HG02943 (cell line): ENCODE data around the gene SPTB.

Experiments
- ATAC-seq: cut with Tn5 transposase; IDR thresholded peaks from one replicate; pipeline ENCODE4 v1.9.1; 2021; ENCODE audit warnings: mild to moderate bottlenecking, low read depth, moderate library complexity; ENCODE audit not compliant: unreplicated experiment

Gene SPTB

GRCh38 chr14:64733899-64734298 lies 145.8 kb downstream of the SPTB start:
- no peak for ATAC-seq

- no peak for ATAC-seq
These were observed 146.4 kb downstream of the SPTB start for GRCh38 chr14:64733321-64733720.

DNA sequence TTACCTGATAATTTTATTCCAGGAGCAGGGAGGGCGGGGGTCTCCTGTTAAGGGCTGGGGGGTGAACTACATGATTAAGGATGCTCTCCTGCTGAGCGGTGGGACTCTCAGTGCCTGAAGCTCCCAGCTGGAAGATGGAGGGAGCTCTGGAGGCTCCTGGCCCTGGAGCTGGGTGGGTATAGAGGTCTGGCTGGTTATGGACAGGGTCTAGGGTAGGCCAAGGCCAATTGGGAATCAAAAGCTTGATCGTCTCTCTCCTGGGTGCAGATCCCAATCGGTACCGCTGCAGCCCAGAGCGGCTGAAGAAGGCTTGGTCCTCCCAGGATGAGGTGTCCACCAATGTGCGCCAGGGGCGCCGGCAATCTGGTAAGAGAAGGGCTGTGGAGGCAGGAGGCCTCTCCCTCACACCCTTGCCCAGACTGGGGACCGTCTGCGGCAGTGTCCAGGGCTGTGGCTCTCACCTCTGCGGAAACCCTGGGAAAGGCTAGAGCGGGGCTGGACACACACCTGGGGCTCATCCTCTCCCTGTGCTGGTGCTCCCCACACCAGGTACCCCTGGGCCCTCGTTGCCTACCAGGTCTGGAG lies 147.1 kb downstream of the SPTB start:
- ATAC-seq, result no peak

- no peak for ATAC-seq
These were observed 147.6 kb downstream of the SPTB start for GRCh38 chr14:64732066-64732465.

DNA sequence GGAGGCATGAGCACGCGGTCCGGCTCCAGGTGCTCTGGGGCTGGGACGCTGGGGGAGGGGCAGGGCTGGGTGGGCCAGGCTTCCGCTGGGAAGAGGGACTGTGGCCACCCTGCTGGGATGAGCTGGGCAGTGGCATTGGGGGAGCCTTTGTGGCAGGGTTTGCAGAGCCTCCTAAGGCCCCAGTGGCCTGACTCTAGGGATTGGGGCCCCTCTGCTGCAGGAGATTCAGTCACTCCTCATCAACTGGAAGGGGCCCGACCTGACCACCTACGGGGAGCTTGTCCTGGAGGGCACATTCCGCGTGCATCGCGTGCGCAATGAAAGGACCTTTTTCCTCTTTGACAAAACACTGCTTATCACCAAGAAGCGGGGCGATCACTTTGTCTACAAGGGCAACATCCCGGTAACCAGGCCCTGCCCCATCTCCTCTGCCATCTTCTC lies 148.5 kb downstream of the SPTB start:
- ATAC-seq, result no peak

DNA sequence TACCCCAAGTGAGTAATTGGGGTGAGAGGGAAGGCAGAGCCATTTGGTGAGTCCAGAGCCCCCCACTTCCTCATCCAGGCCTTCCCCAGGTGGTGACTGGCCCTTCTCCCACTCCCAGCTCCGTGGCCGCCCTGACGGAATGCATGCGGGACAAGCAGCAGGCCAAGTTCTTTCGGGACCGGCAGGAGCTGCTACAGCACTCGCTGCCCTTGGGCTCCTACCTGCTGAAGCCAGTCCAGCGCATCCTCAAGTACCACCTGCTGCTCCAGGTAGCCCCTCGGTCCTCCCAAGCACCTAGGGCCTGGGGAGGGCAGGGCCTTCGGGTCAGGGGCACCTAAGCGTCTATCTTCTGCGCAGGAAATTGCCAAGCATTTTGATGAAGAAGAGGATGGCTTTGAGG lies 149.0 kb downstream of the SPTB start:
- ATAC-seq, result no peak

DNA sequence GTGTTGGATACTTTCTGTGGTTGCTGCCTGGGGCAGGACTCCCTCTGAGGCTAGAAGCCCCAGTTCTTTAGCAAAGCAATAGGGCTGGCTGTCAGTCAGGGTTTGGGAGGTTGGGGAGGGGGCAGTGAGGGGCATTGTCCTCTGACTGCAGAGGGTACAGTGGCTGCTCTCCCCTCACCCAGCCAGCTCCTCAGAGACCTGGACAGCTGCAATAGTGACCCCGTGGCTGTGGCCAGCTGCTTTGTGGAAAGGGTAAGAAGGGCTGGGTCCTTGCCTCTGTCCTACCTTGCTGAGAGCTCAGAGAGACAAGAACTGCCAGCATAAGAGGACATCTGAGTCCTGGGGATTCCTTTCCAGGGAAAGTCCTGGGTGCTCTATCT lies 149.7 kb downstream of the SPTB start:
- no peak for ATAC-seq

- ATAC-seq, result no peak
These were observed 150.2 kb downstream of the SPTB start for GRCh38 chr14:64729386-64730060.

- no peak for ATAC-seq
These were observed 150.9 kb downstream of the SPTB start for GRCh38 chr14:64728856-64729255.

DNA sequence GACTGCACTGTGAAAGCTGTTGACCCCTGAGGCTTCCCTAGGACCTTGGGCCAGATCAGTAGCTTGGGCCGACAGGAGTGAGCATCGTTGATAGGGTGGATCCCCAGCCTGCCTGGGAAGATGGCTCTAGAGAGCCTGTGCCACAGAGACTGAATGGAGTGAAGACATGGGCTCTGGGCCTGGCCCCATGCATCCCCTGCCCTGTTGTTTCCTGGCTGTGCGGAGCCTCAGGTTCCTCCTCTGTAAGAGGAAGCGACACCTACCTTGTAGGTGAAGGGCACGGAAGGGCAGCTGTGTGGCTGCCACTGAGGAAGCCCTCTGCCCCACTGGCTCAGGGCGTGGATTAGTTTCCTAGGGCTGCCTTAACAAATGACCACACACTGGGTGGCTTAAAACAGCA lies 151.6 kb downstream of the SPTB start:
- no peak for ATAC-seq

DNA sequence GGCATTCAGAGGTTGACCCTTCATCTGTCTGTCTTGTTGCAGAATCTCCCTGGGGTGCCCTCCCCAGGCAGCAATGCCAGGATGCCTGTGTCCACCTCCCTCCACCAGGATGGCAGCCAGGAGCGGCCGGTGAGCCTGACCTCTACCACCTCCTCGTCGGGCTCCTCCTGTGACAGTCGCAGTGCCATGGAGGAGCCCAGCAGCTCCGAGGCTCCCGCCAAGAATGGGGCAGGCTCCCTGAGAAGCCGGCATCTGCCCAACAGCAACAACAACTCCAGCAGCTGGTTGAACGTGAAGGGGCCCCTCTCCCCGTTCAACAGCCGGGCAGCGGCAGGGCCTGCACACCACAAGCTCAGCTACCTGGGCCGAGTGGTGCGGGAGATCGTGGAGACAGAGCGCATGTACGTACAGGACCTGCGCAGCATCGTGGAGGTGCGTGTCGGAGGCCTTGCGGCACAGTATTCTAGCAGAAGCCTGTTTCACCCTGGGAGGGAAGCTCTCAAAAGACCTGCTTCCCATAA lies 152.1 kb downstream of the SPTB start:
- ATAC-seq, result no peak

DNA sequence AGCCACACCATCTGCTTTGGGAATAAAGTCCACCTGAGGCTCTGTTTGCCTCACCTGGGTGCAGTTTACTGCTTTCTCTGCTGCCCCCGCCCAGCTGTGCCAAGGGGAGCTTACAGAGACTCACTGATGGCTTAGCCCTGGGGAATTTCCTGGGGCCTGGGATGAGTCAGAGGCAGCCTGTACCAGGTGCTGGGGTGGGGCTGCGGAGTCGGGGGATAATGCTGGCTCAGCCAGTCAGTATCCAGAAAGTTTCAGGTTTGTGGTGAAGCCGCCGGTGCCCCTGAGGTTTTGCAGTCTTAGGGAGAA lies 153.2 kb downstream of the SPTB start:
- no peak for ATAC-seq

- no peak for ATAC-seq
These were observed 153.7 kb downstream of the SPTB start for GRCh38 chr14:64725879-64726584.

DNA sequence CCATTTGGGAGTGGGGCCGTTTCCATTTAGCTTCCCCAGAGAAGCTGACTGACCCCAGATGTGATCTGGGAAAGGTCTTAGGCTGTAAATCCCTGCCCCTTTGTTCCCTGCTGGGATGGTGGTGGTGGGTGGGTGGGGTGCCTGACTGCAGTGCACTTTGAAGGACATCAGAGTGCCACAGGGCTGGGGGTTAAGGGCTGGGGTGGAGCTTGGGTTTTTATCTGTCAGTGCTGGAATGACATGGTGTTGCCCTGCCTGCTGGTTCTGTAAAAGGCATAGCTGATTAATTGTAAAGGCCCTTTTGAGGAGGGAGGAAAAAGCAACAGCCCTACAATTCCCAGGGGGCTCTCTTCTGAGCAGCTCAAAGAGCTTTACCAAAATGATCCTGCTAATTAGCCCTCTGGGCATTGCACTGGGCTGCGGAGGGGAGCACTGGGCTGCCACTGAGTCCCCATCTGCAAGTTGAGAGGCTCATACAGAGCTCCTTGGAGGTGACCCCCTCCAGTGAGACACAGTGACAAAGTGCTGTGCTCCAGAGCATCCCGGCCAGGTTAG lies 154.4 kb downstream of the SPTB start:
- ATAC-seq, result no peak

DNA sequence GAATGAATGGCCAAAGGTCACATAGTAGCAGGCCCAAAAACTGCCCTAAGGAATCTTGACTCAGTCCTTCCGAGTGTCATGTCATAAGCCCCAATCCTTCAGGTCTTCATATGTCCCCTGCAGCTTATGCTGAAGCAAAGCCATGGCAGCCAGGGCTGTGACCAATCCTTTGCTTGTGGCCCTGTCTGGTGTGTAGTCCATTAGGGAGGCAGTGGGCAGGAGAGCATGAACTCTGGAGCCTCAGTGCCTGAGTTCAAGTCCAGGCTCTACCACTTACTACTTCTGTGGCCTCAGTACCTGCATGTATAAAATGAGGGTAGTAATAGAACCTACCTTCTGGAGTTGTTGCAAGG lies 155.2 kb downstream of the SPTB start:
- ATAC-seq, result no peak

GRCh38 chr14:64723691-64724577 lies 155.8 kb downstream of the SPTB start:
- ATAC-seq, result no peak

GRCh38 chr14:64722842-64723447 lies 156.8 kb downstream of the SPTB start:
- ATAC-seq, result no peak

DNA sequence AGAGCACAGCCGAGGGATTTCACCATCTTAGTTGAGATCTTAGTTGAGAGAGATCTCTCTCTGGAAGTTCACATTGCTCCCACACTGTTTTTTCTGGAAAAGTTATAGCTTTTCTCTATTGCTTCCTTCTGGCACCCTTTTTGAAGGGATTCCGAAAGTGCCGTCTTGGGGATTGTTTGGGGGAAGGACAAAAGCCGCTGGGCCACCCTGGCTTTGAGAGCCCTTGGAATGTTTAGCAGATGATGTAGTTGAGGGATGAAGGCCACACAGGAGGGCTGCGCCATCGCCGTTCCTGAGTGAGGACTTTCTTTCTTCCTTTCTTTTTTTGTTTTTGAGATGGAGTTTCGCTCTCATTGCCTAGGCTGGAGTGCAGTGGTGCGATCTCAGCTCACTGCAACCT lies 157.8 kb downstream of the SPTB start:
- no peak for ATAC-seq

DNA sequence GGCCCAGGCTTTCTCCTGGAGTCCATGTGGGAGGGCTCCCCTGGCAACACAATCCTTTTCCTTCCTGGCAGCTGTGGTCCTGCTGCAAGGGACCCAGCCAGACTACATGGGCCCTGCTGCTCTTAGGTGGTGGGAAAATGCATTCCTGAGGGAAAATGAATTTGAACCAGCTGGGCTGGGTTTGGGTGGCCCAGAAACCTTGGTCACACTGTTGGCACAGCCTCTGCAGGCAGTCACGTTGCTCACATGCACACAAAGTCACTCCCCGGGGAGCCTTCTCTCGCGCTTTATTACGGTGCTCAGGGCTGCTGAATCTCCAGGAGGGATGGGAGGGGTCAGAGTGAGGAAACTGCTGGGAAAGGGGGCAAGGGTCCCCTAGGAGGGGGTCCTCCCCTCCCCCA lies 158.3 kb downstream of the SPTB start:
- ATAC-seq, result no peak

GRCh38 chr14:64720131-64720576 lies 159.6 kb downstream of the SPTB start:
- no peak for ATAC-seq
